T47D (cell line): Measurements from ENCODE around the gene ELAC1.
"Not testable (repeated sequence)": the region's sequence is repeated elsewhere in the genome, so short reads cannot be mapped to it uniquely, and the experiment has no call there.

Experiments used
- DNase-seq, 2 experiments: peaks; one replicate each; pipeline versions ENCODE4 v3.0.0 to v3.0.0-alpha.2; 2011 to 2012; ENCODE audit warnings: low read depth in 1 of 2, low spot score in 1 of 2
- JUND ChIP-seq: IDR thresholded peaks from 2 replicates; pipeline ENCODE4 v1.6.1; 2012; ENCODE audit warnings: low read depth
- in situ Hi-C: cut with HindIII; loops from 2 replicates; pipeline ENCODE4 v1.10.0; 2016; ENCODE audit warnings: low sequenced_read_pairs, low pct_unique_long_range_greater_than_20kb

ELAC1 gene

DNA sequence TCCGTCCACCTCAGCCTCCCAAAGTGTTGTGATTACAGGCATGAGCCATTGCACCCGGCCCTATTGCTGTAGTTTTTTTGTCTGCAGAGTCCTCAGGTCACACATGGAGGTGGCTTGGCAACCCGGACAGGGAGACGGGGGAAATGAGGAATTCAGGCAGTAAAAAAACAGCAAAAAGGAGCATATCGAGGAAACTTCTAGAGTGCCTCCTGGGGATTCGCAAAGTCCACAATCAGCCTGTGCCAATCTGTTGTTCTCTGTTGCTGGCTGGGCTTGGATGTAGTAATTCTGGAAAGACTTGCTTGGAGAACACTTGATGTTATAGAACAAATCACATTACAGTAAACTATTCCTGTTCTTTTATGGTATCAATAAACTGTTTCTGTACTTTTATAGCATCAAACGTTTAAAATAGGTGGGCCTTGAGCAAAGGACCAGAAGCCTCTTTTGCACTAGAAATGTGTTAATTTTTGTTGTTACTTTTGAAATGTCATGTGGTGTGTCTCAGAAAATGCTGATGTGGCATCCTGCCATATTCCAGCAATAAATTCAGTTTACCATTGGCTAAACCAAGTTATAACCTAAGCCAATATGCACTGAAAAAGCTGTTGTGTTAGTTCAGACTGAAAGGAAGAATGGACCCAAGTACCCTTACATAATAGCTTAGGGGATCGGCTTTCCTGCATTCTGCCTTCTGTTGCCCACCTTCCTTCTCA, 14.4 kb downstream of the ELAC1 start:
- in situ Hi-C loops: no loop called here
- peak in 1 of 2 experiments; percentile 61 for DNase-seq
- no peak for TF ChIP-seq JUND

DNA sequence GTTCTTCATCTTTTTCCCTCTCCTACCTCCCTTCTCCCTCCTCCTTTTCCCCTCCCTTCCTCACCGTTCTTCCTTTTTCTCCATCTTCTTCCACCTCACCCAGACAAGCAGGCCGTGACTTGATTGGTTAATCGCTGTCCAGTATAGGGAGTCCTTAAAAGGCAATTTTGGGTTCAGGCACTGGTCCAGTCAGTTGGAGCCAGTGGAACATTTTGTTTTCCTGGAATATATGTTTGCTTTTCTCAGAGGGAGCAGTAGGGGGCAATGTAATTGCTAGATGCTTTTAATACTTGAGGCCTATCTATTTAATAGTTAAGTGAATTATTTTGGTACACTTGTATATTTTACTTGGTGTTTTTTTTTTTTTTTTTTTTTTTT, 15.0 kb downstream of the ELAC1 start:
- no peak for TF ChIP-seq JUND
- in situ Hi-C loops: no loop called here
- no peak for DNase-seq

DNA sequence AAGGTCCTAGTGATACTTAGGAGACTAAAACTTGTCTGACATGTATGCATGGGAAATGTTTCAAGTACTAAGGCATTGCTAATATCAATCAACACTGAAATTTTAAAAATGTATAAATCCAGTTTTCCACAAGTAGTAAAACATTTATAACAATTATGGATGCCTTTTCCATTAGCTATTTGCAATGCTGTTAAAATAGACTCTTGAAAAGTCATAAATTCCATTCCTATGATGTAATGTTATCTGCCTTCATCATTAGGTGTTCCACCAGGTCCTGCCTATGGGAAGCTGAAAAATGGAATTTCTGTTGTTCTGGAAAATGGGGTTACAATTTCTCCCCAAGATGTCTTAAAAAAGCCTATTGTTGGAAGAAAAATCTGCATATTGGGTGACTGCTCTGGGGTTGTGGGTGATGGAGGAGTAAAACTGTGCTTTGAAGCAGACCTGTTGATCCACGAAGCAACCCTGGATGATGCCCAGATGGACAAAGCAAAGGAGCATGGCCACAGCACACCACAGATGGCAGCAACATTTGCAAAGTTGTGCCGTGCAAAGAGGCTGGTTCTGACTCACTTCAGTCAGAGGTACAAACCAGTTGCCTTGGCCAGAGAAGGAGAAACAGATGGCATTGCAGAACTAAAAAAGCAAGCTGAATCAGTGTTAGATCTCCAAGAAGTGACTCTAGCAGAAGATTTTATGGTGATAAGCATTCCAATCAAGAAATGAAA, 18.7 kb downstream of the ELAC1 start:
- no peak for DNase-seq
- no peak for TF ChIP-seq JUND
- in situ Hi-C loops: no loop called here

DNA sequence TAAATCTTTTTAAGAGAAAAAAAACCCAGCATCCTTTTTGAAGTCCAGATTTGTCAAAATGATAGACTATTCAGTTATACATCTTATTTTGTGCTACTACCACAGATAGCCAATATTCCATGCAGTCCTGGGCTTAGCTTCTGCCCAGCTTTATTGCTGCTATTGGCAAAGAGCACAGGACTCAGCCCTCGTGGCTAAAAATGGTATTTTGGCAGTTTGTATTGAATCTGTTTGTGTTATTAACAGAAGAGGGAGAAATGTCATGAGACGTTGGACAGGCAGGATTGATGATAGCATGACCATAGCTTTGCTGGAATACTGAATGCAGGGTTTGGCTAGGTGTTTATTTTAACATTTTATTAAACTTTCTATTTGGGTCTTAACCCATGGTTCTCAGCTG, 19.4 kb downstream of the ELAC1 start:
- in situ Hi-C loops: no loop called here
- no peak for DNase-seq
- no peak for TF ChIP-seq JUND

GRCh38 chr18:50989711-50990110, 21.9 kb downstream of the ELAC1 start:
- in situ Hi-C loops: no loop called here
- DNase-seq: no peak
- TF ChIP-seq JUND: no peak

DNA sequence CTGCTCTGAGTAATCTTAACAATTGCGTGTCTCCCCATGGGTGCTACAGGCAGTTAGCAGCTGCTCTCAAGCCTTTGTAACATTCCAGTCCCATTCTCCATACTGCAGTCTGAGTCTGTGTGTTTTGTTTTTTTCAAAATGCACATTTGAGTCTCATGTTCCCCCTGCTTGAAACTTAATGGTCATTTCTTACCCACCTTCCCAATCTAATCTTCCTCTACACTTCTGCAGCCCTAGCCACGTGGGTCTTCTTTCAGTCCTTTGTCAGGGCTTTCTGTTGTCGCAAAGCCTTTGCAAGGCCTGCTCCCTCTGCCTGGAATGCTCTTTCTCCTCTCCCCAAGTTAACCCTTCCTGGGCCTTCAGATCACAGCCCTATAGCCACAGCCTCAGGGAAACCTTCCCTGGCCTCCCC, 24.5 kb downstream of the ELAC1 start:
- DNase-seq: no peak
- in situ Hi-C loops: no loop called here
- TF ChIP-seq JUND: no peak

GRCh38 chr18:50994031-50994430, 26.2 kb downstream of the ELAC1 start:
- TF ChIP-seq JUND: no peak
- in situ Hi-C loops: no loop called here
- no peak for DNase-seq

DNA sequence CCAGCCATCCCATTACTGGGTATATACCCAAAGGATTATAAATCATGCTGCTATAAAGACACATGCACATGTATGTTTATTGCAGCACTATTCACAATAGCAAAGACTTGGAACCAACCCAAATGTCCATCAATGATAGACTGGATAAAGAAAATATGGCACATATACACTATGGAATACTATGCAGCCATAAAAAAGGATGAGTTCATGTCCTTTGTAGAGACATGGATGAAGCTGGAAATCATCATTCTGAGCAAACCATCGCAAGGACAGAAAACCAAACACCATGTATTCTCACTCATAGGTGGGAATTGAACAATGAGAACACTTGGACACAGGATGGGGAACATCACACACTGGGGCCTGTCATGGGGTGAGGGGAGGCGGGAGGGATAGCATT, 35.3 kb downstream of the ELAC1 start:
- DNase-seq, in situ Hi-C loops: not testable (repeated sequence)

DNA sequence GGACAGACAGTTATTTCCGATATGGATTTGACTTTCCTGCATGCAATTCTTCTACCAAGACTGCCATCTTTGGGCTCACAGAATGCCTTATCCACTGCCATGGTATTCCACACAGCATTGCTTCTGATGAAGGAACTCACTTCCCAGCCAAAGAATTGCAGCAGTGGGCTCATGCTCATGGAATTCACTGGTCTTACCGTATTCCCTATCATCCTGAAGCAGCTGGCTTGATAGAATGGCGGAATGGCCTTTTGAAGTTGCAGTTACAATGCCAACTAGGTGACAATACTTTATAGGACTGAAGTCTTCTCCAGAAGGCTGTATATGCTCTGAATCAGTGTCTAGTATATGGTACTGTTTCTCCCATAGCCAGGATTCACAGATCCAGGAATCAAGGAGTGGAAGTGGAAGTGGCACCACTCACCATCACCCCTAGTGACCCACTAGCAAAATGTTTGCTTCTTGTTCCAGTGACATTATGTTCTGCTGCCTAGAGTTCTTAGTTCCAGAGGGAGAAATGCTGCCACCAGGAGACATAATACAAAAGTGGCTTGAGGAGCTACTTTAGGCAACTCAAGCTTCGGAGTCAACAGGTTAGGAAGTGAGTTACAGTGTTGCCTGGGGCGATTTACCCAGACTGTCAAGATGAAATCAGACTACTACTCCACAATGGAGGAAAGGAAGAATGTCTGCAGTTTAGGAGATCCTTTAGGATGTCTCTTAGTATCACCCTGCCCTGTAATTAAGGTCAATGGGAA, 38.4 kb downstream of the ELAC1 start:
- no peak for TF ChIP-seq JUND
- DNase-seq: peak in 1 of 2 experiments; percentile 72
- in situ Hi-C loops: no loop called here

- in situ Hi-C loops: no loop called here
- no peak for TF ChIP-seq JUND
- DNase-seq: no peak
Observed at GRCh38 chr18:51006948-51007789, 39.3 kb downstream of the ELAC1 start.

GRCh38 chr18:51007790-51008139, 39.9 kb downstream of the ELAC1 start:
- in situ Hi-C loops: no loop called here
- no peak for TF ChIP-seq JUND
- DNase-seq: no peak

DNA sequence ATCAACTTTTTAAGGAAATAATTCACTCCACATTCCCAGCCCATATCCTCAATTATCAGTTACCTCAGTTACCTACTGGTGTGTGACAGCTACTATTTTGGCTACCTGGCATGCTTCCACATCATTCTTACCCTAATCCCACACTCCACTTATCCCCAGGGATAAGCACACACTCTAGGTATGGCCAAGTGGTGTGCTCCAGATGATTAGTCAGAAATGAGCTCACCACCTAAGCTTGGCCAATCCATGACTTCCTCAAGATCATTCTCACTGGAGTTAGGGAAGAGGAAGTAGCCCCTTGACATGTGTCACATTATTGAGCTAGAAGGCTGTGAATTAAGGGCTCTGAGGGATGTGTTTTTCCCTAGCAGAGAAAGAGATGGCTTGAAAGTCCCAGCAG, 41.2 kb downstream of the ELAC1 start:
- in situ Hi-C loops: no loop called here

More for the DNA sequence above, 41.2 kb downstream of the ELAC1 start:
- DNase-seq: no peak
- TF ChIP-seq JUND: no peak
